ENCODE data around the gene PEX26.
"Not testable (repeated sequence)": the region's sequence is repeated elsewhere in the genome, so short reads cannot be mapped to it uniquely, and the experiment has no call there.

The PEX26 gene

DNA sequence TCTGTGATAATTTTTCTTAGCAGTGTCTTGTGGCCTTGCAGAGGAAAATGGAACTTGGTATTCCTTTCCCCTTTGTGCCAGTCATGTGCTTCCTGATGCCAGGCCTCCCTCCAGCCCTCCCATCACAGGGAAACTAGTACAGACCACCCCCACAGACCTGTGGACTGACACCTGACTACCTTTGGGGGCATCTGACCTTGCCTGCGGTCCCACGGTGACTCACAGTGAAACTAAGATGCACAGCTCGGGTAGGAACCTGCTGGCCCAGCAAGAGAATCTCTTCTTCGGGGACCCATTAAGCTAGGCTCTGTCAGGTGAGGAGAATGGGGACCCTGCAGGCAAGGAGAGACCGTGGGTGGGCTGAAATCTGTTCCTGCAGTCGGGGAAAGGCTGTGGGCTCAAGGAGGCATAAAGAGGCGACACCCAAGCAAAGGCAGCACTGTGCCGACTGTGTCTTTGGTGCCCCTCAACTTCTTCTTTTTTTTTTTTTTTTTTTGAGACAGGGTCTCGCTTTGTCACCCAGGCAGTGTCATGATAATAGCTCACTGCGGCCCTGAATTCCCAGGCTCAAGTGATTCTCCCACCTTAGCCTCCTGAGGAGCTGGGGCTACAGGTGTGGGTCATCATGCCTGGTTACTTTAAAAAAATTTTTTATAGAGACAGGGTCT is 20.8 kb upstream of the PEX26 start:
- DNase-seq = peak in 1 of 2 donors; percentile 55

- DNase-seq = peak in 1 of 2 donors; percentile 85
Measured at GRCh38 chr22:18057568-18058209, 20.1 kb upstream of the PEX26 start.

DNA sequence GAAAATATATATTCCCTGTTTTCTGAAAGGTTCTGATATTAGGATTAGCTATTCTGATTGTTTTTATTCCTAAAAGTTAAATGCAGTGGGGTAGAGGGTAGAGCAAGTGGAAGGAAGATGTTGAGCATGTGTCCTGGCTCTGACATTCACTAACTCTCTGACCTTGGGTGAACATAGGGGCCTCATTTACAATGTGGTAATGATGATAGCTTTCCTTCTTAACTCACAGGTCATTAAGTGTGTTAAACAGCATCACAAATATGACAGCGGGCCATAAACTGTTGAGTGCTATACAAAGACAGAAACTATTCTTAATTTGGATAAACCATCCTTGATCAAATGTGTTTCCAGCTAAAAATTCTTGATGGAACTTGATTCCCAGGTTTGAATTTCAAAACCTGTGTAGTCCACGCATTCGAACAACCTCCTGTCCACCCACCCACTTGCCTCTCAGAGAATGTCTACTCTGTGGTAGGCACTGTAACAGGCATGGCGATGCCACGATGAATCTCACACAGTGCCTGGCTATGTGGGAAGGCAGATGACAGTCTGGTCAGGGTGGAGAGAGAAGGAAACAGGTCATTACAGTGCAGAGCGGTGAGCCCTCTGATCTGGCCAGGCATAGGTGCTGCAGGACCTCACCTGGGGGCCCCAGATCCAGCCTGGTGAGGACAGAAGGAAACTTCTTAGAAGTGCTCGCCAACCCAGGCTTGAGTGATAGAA is 19.3 kb upstream of the PEX26 start:
- DNase-seq = no peak

- no peak for DNase-seq
Measured at GRCh38 chr22:18059094-18059417, 18.7 kb upstream of the PEX26 start.

DNA sequence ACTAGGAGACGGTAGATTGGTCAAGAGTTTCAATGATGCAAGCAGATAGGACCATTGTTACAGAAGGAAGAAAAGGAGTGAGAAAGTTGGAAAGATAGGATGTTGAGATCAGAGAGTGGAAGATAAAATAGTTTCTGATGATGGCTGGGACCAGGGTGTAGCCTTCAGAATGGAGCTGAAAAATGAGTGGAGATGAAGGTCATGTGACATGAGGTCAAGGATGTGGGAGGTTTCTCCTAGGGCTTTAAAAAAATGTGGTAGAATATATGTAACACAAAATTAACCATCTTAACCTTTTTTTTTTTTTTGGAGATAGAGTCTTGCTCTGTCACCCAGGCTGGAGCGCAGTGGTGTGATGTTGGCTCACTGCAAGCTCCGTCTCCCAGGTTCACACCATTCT is 18.3 kb upstream of the PEX26 start:
- DNase-seq = no peak

- no peak for DNase-seq
Measured at GRCh38 chr22:18059991-18060390, 17.8 kb upstream of the PEX26 start.

- no peak for DNase-seq
Measured at GRCh38 chr22:18060646-18061620, 16.9 kb upstream of the PEX26 start.

GRCh38 chr22:18062421-18062820 is 15.4 kb upstream of the PEX26 start:
- DNase-seq = no peak

DNA sequence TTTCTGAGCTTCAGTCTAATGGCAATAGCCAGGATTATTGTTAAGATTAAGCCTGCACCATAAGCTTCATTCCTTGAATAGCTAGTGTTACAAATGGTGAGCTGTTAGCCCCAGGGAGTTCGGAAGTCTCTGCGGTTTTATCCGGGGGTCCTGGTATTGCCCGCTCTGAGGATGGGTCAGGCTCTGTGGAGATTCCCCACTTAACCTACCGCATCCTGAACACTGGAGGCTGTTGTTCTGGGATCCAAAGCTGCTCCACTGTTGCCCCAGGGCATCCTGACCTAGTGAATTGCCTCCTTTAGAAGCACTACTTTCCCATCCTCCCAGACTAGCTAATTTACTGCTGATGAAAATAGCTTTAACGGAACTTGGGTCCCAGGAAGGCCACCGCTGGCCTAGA is 14.5 kb upstream of the PEX26 start:
- no peak for DNase-seq

DNA sequence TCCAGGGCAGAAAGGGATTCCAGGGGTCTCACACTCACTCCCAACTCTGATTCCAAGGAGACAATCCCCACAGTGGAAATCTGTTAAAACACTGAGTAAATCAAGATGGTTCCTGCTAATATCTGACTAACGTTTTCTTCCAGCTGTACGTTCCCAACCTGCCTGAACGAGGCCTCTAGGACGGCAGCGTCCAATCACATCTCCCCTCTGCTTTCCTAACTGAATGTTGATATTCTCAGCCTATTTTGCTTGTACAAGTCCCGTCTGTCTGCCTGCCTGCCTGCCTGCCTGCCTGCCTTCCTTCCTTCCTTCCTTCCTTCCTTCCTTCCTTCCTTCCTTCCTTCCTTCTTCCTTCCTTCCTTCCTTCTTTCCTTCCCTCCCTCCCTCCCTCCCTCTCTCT is 14.1 kb upstream of the PEX26 start:
- not testable (repeated sequence) for DNase-seq

DNA sequence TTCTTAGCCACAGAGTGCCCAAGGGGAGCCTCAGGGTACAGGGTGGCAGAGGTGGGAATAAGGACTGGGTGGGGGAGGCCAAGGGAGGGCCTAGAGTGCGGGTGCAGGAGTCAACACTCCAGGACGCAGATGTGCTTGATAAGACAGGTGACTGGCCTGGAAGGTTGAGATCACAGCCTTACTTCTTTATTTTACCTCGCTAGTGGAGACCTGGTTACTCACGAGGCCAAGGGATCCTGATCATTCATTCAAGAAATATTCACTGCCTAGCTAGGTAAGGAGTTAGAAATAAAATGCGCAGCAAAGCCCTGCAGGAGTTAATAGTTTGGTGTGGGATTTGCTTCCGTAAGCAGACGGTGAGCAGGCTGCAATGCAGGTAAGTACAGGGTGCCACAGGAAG is 13.2 kb upstream of the PEX26 start:
- DNase-seq = no peak

GRCh38 chr22:18065256-18065655 is 12.5 kb upstream of the PEX26 start:
- DNase-seq = no peak

GRCh38 chr22:18066181-18066859 is 11.5 kb upstream of the PEX26 start:
- peak in 1 of 2 donors; percentile 16 for DNase-seq

DNA sequence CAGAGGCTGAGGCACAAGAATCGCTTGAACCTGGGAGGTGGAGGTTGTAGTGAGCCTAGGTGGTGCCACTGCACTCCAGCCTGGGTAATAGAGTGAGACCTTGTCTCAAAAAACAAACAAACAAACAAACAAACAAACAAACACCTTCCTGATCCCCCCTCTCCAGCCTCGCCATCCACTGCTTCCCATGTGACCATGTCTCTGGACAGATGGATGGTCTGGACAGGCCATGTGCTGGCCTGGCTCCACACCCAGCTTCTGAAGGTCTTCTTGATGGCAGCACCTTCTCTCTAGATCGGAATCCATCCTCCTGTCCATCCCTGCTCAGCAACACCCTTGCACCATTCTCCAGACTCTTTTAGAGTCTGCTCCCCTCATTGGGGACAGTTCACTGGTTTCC is 10.7 kb upstream of the PEX26 start:
- DNase-seq = no peak

DNA sequence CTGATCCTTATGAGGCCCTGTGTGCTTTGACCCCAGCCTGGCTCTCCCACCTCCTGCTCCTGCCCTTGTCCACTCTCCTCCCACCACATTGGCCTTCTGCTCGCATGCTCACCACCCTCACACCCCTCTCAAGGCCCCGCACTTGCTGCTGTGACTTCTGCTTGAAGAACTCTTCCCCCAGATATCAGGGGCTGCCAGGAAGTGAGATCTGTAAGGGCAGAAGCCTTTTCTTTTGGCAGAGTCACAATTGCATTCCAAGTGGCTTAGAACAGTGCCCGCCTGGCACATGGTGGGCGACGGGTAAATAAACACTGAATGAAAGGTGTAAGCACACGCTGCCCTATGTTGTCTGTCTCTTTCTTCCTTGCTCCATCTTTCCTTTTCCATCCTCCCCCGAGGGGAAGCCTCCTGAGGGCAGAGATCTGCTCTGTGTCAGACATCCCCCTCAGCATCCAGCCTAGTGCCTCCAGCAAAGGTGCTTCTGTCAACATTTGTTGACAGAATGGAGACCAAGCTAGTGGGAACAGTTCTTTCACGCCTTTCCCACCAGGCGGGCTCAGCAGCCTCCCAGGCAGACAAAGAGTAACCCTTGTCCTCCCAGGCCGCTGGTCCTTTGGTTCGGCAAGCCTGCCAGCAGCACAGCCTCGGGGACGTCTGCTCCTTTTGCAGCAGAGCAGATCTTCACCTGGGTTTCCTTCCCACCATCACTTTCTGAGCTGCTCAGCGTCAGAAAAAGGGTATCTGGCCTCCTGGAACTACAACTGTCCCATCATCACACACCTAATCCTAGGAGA is 10.0 kb upstream of the PEX26 start:
- no peak for DNase-seq

DNA sequence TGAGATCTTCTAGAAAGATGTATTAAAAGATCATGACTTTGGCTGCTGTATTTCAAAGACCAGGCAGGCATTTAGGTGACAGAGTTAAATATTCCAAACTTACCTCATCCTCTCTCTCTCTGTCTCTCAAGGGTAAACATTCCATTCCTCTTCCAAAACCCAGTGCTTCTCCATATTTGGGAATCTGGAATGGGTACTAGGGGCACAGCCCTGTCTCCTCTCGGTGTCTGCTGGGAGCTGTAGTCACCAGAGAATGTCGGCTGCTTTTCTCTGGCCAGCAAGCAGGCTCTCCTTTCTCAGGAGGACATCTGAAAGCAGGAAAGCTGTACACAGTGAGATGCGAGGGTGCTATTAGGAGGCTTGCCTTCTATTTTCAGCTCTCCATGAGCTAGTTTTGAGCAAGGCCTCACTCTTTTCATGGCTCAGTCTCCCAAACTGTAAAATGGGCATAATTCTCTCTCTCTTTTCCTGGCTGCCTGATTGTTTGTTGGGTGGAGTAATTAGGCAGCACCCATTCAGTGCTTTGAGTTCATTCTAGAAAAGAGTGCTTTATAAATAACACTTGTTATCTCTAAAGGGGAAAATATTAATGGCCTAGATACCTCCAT is 9.3 kb upstream of the PEX26 start:
- DNase-seq = no peak

DNA sequence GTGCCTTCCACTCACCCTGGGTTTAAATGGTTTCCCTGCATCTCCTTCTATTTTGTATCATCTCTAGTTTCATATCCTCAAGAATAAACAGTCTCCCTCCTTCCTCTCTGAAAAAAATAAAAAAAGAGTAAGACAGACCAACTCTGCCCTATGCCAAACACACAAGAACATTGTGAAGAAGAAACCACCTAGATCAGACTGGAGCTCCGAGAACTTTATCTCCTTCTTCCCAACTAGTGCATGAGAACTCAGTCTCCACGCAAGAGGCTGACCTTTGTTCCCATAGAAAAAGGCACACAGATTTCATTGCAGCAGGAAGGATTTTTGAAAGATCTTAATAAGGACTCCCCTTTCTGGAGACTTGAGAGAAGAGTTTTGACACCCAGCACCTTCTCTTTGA is 8.7 kb upstream of the PEX26 start:
- no peak for DNase-seq

- DNase-seq = no peak
Measured at GRCh38 chr22:18070041-18070440, 7.7 kb upstream of the PEX26 start.

GRCh38 chr22:18070556-18071306 is 7.1 kb upstream of the PEX26 start:
- DNase-seq = no peak

- DNase-seq = not testable (repeated sequence)
Measured at GRCh38 chr22:18071307-18071967, 6.4 kb upstream of the PEX26 start.

Measured in CD4-positive, alpha-beta T cell treated with Interleukin-4 for 1 hour (primary cell).